Stimulated activated CD8-positive, alpha-beta memory T cell treated with anti-CD3 and anti-CD28 coated beads, Interleukin-12 subunit alpha, Interleukin-12 subunit beta, amount 100 ng/mL, for 24 hours (primary cell): ENCODE measurements around the gene ATMIN.
A peak's percentile ranks its signal among the peaks of the same experiment; 100 is the strongest.

Experiments
- DNase-seq: peaks from one replicate; pipeline ENCODE4 v3.0.0-alpha.2; 2020; ENCODE audit errors: extremely low read depth

Gene ATMIN, protein sequence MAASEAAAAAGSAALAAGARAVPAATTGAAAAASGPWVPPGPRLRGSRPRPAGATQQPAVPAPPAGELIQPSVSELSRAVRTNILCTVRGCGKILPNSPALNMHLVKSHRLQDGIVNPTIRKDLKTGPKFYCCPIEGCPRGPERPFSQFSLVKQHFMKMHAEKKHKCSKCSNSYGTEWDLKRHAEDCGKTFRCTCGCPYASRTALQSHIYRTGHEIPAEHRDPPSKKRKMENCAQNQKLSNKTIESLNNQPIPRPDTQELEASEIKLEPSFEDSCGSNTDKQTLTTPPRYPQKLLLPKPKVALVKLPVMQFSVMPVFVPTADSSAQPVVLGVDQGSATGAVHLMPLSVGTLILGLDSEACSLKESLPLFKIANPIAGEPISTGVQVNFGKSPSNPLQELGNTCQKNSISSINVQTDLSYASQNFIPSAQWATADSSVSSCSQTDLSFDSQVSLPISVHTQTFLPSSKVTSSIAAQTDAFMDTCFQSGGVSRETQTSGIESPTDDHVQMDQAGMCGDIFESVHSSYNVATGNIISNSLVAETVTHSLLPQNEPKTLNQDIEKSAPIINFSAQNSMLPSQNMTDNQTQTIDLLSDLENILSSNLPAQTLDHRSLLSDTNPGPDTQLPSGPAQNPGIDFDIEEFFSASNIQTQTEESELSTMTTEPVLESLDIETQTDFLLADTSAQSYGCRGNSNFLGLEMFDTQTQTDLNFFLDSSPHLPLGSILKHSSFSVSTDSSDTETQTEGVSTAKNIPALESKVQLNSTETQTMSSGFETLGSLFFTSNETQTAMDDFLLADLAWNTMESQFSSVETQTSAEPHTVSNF

DNA sequence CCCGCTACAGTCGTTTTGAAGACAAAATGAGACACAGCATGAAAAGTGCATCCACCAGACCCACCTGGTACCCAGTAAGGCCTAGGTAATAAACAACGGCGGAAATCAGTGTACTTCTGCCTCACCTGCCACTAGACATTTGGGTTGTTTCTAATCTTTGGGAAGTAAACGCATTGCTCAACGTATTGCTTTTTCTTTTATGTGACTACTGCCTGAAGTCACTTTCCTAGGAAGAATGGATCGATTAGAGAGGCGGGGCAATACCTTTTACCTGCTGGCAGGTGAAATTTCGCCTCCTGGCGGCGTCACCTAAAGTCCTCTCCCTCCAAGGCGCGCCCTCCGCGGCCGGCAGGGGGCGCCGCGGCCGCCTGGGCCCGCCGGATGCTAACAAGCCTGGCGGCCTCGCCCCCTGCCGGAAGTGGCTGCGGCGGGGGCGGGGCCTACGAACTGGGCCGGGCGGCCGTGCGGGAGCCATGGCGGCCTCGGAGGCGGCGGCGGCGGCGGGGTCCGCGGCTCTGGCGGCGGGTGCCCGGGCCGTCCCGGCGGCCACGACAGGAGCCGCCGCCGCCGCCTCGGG lies at the start of gene ATMIN:
TSS of gene ATMIN (plus strand) at position 445 of the 577 bp plus-strand sequence. CDS start at position 474, 29 bp downstream.
- peak; percentile 73 for DNase-seq

DNA sequence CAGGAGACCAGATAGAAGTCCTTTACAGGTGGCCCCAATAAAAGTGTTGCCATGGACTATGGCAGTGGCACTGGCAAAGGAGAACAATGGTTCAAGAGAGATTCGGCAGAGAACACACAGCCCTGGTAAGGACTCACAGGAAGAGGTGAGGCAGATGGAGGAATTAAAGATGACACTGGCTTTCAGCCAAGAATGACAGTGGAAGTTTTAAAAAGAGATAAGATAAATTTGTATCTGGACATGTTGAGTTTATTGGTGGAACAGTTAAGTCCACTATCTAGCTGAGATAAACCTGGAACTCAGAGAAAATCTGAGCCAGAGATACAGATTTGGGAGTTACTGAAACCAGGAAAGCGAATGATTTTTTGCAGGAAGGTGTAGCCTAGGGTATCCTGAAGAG lies 49.1 kb upstream of the ATMIN start:
- no peak for DNase-seq

DNA sequence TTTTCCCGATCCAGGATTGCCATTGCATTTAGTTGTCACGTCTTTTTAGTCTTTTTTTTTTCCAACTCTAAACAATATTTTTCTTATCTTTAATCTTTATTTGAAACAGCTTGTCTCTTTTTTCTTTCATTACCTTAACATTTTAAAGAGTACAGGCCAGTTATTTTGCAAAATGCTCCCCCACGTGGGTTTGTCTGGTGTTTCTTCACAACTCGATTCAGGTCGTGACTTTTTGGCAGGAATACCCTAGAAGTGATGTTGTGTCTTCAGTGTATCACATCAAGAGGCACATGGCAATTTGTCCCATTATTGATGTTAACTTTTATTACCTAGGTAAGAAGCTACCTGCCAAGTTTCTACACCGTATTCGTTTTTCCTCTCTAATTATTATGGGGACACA lies 46.9 kb upstream of the ATMIN start:
- no peak for DNase-seq

DNA sequence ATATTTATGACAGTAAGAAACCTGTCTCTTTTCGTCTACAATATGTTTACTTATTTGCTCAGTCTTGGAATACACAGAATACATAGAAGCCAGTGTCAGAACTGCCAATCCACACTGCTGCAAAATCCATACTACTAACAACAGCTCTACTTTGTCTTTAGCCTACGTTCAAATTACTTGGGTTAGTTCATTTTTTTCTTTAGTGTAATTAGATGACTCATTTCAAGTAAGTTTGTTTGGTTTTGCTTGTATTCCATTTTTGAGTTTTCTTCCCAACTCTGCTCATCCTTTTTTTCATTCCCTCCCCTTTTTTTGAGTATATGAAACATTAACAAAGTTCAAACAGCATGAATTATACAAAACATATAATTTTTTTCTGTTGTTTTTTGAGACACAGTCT lies 45.8 kb upstream of the ATMIN start:
- no peak for DNase-seq

DNA sequence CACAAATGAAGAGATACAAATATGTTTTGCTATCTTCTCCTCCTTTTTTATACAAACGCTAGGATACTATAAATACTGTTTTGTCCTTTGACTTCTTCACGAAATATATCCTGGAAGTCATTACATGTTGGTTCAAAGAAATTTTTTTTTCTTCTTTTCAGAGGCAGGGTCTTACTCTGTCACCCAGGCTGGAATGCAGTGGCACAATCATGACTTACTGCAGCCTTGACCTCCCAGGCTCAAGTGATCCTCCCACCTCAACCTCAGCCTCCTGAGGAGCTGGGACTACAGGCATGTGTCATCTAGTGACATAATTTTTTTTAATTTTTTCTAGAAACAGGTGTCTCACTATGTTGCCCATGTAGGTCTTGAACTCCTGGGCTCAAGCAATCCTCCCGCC lies 45.1 kb upstream of the ATMIN start:
- DNase-seq: no peak

DNA sequence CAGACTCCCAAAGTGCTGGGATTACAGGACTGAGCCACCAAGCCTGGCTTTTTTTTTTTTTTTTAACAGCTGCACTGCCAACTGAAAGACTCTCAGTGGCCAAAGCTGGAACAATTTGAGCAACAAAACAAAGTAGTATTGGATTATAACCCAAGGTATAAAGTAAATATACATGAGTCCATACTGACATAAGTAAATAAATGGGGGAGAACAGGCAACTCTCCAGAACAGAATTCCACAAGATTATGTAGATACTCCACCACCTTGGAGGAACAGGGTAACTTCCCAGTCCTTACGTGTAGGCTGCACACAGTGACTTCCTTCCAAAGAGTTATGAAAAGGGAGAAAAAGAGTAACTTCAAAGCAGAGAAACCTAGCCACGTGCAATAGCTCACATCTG lies 44.7 kb upstream of the ATMIN start:
- DNase-seq: no peak

DNA sequence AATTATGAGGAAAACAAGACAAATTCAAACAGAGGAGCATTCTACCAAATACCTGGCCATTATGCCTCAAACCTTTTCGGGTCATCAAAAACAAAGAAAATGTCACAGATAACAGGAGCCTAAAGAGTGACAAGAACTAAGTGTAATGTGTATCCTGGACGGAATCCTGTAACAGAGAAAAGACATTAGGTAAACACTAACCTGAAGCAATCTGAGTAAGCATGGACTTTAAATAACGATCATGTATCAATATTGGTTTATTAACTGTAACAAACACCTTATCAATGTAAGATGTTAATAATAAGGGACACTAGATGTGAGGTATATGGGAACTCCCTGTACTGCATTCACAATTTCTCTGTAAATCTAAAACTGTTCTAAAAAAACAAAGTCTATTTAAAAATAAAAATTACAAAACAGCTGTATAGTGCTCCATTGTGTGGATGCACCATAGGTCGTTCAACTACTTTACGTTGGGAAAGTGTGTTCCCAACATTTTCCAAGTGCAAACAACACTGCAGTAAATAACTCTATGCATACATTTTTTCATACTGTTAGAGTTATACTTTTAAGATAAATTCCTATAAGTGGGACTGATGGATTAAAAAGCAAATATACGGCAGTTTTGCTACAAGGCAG lies 43.7 kb upstream of the ATMIN start:
- no peak for DNase-seq

DNA sequence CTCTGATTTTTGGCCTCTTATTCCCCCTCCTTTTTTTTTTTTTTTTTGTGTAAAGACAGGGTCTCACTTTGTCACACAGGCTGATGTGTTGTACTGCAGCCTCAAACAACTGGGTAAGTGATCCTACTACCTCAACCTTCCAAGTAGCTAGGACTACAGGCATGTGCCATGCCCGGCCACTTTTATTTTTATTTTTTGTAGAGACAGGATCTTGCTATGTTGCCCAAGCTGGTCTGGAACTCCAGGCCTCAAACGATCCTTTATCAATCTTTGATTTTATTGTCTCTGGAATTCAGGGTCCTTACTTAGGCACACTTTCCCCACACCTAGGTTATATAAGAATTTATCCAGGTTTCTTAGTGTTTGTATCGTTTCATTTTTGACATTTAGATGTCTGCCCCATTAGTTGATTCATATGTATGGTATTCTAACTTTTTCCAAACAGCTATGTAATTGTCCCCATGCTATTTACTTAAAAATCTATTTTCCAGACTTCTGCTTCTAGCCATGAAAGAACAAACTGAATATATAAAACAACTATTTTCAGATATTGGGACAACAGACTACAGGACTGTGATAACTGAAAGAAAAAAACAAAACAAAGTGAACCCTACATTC lies 42.9 kb upstream of the ATMIN start:
- no peak for DNase-seq

DNA sequence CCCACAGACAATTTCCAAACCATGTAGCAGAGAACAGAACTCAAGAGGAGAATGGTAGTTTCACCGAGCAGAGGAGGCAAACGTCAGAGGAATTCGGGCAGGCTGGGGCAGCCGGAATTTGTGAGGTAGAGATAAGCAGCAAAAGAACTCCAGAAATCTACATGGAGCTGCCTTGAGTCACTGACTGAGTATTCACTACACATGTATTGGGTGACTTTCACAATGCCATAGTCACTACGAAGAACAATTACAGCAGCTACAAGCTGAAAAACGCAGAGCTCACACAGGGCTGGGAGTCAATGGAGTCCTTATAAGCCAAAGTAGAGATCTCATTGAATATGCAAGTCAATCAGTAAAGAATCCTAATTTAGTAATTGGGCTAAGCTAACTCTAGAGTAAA lies 42.3 kb upstream of the ATMIN start:
- DNase-seq: no peak

DNA sequence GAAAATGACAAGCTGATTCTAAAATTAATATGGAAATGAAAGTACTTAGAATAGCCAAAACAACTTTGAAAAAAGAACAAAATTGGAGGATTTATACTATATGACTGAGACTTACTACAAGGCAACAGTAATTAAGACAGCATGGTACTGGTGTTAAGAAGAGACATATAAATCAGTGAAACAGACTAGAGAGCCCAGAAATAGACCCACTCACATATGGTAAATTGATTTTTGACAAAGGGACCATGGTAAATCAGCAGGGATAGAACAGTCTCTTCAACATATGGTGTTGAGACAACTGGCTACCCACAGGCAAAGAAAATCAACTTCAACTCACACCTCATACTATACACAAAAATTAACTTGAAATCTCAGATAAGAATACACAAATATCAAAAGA lies 41.8 kb upstream of the ATMIN start:
- DNase-seq: no peak

DNA sequence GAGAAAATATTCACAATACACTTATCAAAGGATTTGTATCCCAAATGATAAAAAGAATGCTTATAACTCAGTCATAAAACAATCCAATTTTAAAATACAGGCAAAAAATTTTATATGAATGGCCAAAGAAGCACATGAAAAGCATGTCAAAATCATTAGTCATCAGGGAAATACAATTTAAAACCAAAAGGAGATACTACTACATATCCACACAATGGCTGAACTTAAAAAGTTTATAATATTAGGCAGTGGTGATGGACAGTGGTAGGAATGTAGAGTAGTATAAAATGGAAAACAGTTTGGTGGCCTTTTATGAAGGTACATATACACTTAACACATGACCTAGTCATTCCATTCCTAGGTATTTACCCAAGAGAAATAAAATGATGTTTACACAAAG lies 41.2 kb upstream of the ATMIN start:
- no peak for DNase-seq

DNA sequence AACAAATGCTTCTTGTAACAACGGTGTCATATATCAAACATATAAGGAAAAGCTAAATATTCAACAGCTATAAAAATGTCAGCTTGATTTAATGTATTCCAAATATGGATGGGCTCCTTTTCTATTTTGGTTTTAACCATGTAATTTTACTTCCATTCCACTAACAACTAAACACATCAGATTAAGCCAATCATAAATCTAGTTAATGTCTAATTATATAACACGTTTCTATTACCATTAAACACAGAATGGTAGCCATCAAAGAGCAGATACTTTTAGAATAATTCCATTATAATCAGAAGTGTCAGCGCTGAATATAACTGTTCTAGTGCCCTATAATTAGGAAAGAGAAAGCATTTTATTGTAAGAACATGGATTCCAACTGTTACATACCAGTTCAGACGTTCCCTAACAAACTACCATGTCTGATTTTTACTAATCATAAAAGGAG lies 38.9 kb upstream of the ATMIN start:
- no peak for DNase-seq

DNA sequence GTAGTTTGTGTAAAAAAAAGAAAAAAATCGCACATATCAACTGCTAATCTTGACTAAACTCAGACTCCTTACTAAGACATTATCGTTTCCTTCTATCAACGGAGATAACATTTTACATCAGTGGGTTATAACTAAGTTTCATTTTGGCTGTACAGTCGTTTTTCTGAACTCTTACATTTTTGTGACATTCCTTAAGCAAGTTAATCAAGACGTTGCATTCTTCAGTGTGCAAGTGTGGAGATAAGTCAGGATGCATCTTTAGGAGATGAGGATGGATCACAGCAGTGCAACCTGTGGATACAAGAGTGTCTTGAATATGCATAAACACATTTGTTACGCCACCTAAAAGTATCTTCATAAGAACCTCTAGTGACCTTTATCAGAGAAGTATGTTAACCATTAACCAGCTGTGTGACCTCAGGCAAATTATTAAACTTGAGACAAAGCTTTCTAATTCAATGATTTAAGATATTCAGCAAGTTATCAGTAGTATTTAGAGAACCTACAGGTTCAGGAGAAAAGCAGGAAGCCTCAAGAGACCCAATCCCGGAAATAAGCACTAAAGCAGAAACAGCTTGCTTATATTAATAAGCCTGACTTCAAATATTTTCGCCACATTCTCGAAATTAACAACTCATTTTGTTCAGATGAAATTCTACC lies 38.4 kb upstream of the ATMIN start:
- no peak for DNase-seq

DNA sequence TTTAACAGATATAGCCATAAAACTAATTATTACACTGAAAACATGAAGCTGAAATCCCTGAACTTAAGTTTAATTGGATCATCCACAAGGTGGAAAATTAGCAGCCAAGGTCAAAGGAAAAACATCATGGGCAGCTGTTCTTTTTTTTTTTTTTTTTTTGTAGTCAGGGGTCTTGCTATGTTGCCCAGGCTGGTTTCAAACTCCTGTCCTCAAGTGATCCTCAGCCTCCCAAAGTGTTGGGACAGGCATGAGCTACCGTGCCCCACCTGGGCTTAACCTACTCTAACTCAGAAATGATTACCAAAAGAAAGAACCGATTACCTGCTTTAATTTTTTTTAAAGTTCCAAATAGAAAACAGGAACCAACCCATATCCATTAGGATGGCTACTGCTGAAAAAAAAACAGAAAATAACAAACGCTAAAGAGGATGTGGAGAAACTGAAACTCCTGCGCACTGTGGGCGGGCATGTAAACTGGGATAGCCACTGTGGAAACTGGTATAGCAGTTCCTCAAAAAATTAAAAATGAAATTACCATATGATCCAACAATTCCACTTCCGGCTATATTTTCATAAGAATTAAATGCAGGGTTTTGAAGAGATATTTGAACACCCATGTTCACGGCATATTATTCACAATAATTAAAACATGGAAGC lies 37.5 kb upstream of the ATMIN start:
- no peak for DNase-seq

DNA sequence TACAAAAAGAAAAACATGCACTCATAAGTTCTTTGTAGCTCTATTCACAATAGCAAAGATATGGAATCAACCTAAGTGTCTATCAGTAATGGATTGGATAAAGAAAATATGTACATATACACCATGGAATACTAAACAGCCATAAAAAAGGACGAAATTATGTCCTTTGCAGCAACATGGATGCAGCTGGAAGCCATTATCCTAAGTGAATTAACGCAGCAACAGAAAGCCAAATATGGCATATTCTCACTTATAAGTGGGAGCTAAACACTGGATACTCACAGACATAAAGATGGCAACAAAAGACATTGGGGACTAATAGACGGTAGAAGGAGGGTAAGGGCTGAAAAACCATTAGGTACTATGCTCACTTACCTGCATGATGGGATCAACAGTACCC lies 34.8 kb upstream of the ATMIN start:
- no peak for DNase-seq

DNA sequence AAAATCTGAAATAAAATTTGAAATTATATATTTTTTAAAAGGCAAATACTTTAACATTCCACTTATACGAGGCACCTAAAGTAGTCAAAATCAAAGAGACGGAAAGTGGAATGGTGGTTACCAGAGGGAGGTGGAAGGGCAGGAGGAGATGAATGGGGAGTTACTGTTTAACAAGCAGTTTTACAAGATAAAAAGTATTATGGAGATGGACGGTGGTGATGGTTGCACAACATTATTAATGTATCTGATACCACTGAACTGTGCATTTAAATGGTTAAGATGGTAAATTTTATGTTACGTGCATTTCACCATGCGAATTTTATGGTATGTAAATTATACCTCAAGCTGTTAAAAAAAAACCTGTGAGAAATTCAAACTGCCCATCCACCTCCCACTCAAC lies 34.3 kb upstream of the ATMIN start:
- no peak for DNase-seq

DNA sequence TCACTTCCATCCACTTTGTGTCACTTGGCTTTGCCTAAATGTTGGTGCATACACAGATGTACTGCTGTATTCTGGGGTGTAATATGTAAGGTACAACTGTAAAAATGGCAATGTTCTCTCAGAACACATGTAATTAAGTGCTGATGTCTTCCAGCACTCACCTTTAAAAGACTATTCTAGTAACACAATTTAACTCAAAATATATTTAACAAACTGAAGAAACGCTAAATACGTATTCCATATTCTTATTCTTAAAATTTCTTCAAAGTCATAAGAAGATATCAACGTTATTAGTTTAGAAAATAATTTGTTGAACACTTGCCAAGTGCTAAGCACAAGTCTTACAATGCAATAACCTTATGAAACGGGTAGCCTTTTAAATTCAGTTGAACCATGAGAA lies 32.6 kb upstream of the ATMIN start:
- no peak for DNase-seq

DNA sequence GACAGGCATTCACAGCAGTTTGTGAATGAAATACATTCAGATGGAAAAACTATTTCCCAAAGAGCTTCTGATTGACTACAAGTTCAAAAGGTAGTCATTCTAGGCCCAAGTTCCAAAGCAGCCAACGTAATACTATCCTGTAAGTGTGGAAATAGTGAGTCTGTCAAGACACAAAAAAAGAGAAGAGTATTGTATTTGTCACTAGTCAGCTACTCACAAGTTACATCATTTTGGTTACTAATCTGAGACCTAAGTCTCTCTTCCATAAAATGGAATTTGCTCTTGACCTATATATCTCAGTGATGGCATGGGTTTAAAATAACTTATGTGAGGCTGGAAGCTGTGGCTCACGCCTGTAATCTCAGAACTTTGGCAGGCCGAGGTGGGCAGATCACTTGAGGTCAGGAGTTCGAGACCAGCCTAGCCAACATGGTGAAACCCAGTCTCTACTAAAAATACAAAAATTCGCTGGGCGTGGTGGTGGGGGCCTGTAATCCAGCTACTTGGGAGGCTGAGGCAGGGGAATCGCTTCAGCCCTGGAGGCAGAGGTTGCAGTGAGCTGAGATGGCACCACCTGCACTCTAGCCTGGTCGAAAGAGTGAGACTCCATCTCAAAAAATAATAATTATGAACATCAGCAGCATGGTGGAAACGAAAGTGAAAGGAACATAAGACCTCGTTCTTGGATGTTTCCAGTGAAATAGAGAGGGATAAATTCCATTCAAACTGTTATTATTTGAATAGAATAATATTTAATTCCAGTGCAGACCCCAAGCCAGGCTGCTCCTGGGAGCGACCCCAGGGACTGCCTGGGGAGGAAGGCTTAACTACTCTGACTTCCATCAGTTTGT lies 31.8 kb upstream of the ATMIN start:
- DNase-seq: no peak

DNA sequence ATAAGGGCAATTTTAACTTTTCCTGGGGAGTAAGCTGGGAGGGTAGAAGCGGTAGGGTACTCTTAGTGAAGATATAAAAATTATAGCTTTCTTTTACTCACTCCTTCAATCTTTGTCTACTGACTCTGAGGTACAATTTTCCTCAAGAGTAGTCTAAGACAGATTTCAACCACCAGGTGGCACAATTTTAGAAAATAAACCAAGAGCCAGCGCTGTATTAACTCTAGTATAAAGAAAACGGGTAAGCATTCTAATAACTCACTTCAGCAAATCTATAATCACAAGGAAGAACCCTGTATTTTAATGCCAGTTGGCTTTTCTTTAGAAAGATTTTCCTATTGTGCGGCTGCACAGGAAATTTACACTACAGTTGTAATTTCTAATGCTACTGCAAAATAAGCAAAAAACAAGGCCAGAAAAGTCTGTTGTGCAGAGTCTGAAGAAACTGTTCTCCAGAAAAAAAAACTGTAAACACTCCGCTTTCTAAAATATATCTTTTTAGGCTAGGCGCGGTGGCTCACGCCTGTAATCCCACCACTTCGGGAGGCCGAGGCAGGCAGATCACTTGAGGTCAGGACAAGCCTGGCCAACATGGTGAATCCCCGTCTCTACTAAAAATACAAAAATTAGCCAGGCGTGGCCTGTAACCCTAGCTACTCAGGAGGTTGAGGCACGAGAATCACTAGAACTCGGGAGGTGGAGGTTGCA lies 30.8 kb upstream of the ATMIN start:
- no peak for DNase-seq
